Memory B cell (primary cell): ENCODE results near the gene BOK.
"Not testable (repeated sequence)": the region's sequence is repeated elsewhere in the genome, so short reads cannot be mapped to it uniquely, and the experiment has no call there.

Experiments used
- ATAC-seq: fragments of 150-1000 bp; cut with Tn5 transposase; 2 replicates; pipeline ENCODE4 v1.10.0; 2021; ENCODE audit warnings: low read depth, mild to moderate bottlenecking, moderate library complexity
- DNase-seq, 2 donors: peaks; one replicate each; pipeline ENCODE4 v3.0.0; 2022; ENCODE audit warnings: low spot score in 2 of 2
- H3K27ac Mint-ChIP-seq: one replicate; pipeline ENCODE4 v1.8.0; 2022; ENCODE audit warnings: mild to moderate bottlenecking, moderate library complexity, mixed read lengths
- H3K27me3 Mint-ChIP-seq: one replicate; pipeline ENCODE4 v1.8.0; 2022; ENCODE audit warnings: mixed read lengths
- H3K36me3 Mint-ChIP-seq: one replicate; pipeline ENCODE4 v1.8.0; 2022; ENCODE audit warnings: mild to moderate bottlenecking, mixed read lengths
- H3K4me1 Mint-ChIP-seq: one replicate; pipeline ENCODE4 v1.8.0; 2022; ENCODE audit warnings: mixed read lengths
- H3K4me3 Mint-ChIP-seq: one replicate; pipeline ENCODE4 v1.8.0; 2022; ENCODE audit warnings: mild to moderate bottlenecking, moderate library complexity, mixed read lengths
- H3K9me3 Mint-ChIP-seq: one replicate; pipeline ENCODE4 v1.8.0; 2022; ENCODE audit warnings: mixed read lengths

Gene BOK

DNA sequence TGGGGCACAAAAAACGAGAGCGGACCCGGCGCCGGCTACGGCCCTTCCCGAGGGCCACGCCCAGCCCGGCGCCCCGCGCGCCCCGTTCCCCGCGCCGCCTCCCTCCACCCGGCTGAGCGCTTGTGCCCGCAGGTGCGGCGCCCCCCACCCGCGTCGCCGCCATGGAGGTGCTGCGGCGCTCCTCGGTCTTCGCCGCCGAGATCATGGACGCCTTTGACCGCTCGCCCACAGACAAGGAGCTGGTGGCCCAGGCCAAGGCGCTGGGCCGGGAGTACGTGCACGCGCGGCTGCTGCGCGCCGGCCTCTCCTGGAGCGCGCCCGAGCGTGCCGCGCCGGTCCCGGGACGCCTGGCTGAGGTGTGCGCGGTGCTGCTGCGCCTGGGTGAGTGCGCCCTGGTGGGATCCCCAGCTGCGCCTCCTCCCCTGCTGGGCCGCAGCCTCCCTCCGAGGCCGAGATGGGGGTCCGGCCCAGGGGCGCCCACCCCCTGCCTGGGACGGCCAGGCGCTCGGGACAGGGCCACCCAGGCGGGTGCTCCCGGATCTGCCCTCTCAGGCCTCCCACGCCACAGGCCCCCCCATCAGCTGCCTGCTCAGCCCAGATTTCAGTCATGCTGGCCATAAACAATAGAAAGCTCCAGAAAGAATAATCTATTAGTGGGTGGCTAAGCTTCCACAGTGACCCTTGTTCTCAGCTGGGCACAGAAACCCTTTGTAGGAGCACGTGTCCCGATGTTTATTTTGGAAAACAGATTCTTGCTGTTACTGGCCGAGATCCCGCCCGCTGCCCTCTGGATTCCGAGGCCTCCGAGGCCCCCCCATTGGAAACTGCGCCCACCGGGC is 997 bp downstream of the BOK start:
- DNase-seq, result no peak
- Mint-ChIP-seq H3K27me3 (peaks cover 18% of the 10 kb centered on the region), H3K4me1 (peaks cover 2% of the 10 kb centered on the region), H3K9me3 (peaks cover 3% of the 10 kb centered on the region), H3K27ac (no peak overlapping the region), H3K36me3 (peaks cover 3% of the 10 kb centered on the region), H3K4me3 (peak overlapping the region; percentile 66)
- peak; percentile 41 for ATAC-seq

DNA sequence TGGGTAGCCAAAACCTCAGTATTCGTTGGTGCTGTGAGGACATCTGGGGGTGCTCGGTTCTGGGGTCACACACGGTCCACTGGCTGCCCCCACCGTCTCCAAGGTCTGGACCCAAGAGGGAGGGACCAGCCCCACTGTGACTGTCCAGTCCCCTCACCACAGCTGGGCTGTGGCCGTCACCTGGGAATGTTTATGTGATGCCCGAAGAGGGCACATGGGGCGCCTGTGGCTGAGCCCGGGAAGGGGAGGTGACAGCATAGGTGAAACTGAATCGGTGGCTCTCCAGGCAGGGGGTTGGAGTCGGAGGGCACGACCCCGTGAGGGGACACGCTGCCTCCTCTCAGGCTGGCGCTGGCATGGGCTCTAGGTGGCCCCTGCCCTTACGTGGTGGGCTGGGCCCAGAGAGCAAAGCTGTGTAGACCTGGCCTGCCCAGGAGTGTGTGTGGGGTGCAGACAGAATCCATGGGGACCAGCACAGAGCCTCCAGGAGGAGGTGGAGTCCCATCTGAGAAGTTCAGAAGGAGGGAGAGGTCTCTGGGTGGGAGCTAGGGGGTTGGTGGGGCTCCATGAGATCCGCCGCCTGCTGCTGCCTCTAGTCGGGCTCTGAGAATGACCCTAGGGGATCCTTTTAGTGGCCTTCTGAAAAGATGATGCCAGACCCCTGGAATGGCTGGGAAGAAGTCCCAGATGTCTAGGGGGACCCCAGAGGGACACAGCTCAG is 1.8 kb downstream of the BOK start:
- peaks cover 3% of the 10 kb centered on the region for H3K36me3 Mint-ChIP-seq
- H3K9me3 Mint-ChIP-seq, result peaks cover 3% of the 10 kb centered on the region
- ATAC-seq (no peak), DNase-seq (no peak)
- peak overlapping the region; percentile 66 for H3K4me3 Mint-ChIP-seq
- H3K4me1 Mint-ChIP-seq, result peaks cover 3% of the 10 kb centered on the region
- H3K27ac Mint-ChIP-seq, result no peak overlapping the region
- H3K27me3 Mint-ChIP-seq, result peaks cover 18% of the 10 kb centered on the region

DNA sequence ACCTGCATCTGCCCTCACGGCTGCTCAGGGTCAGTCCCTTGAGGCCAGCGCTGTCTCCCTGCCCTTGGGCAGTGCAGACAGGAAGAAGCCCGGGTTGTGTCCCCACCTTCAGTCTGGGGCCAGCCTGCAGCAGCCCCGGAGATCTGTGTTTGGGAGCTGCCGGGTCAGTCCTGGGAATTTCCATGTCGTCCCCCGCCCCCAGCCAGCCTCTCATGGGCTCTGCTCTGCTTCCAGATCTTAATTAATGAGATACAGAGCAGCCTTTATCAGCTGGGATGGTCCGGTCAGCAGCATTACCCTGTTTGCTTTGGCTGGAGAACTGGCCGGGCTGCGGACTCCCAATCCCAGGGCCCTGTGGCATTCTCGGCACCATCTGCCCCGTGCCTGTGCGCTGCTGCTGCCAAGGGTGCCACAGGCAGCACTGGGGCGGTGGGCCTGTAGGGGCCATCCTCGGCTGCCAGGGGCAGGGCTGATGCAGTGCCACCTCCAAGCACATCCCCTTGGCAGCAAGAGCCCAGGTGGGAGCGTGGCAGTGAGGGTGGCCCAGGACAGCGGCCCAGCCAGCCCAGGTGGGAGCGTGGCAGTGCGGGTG is 2.4 kb downstream of the BOK start:
- H3K4me3 Mint-ChIP-seq, result no peak overlapping the region
- H3K27ac Mint-ChIP-seq, result no peak overlapping the region
- ATAC-seq (no peak), DNase-seq (no peak)
- peaks cover 17% of the 10 kb centered on the region for H3K27me3 Mint-ChIP-seq
- peaks cover 5% of the 10 kb centered on the region for H3K4me1 Mint-ChIP-seq
- peaks cover 1% of the 10 kb centered on the region for H3K9me3 Mint-ChIP-seq
- peaks cover 3% of the 10 kb centered on the region for H3K36me3 Mint-ChIP-seq

DNA sequence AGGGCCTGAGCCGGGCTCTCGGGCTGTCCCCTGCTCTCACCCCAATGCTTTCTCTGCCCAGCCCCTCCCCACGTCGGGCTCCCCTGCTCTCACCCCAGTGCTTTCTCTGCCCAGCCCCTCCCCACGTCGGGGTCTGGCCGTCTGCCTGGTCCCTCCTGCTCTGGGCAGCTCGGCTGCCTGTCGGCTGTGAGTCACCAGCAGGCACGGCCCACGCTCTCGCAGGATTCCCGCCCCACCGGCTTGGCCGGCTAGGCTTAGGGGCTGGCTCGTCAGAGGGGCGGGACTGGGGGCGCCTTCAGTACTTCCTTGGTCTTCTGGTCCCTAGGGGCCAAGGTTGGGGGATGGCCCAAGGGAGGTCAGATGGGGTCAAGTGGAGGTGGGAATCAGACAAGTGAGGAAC is 3.3 kb downstream of the BOK start:
- Mint-ChIP-seq H3K27me3 (peaks cover 17% of the 10 kb centered on the region), H3K4me3 (no peak overlapping the region), H3K9me3 (peaks cover 1% of the 10 kb centered on the region), H3K27ac (no peak overlapping the region), H3K4me1 (peaks cover 5% of the 10 kb centered on the region), H3K36me3 (peaks cover 3% of the 10 kb centered on the region)
- ATAC-seq (no peak), DNase-seq (no peak)

DNA sequence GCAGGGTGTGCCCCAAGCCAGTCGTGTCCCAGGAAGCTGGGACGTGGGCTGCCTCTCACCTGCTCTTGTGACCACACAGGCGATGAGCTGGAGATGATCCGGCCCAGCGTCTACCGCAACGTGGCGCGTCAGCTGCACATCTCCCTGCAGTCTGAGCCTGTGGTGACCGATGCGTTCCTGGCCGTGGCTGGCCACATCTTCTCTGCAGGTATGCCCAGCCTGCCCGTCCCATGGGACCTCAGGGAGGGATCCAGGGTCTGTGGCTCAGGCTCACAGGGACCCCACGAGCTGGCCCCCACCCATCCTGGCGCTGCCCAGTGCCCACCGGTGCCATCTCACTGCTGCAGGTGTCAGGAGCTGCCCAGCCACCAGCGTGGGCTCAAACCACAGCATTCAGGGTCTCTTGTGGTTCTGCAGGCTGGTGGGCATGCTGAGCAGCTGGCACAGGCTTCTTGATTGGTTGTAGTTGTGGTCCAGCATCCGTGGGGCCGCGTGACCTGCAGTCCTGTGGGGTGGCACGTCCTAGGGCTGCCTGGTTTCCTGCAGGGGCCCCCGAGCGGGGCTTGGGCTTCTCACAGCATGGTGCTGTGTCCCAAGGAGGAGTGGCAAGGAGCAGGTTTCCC is 3.8 kb downstream of the BOK start:
- no peak for ATAC-seq

DNA sequence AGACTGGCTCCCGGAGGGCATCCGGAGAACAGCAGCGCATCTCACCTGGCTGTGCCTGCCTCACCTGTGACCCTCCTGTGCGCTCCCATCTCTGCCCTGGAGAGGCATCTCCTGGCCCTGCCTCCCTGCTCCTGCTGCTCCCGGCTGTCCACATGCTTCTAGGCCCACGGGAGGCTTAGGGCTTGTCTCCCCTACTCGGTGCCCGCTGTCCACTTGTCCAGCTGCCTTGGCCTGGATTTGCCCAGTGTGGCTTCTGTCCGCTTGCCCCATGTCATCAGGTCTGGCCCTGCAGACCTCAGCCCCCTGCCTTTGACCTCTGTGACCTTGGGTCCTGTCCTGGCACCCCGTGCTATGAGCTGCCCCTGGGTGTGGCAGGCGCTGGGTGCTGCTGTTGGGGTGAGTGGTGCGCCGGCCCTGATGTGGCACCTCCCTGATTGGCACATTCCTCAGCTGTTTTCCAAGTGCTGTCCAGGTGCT is 4.5 kb downstream of the BOK start:
- DNase-seq, result no peak

More for the DNA sequence above, 3.8 kb downstream of the BOK start:
- Mint-ChIP-seq H3K4me3 (no peak overlapping the region), H3K36me3 (peaks cover 3% of the 10 kb centered on the region), H3K27me3 (peaks cover 17% of the 10 kb centered on the region), H3K9me3 (no peaks in the 10 kb centered on the region), H3K4me1 (peaks cover 5% of the 10 kb centered on the region), H3K27ac (no peak overlapping the region)
- DNase-seq, result no peak

DNA sequence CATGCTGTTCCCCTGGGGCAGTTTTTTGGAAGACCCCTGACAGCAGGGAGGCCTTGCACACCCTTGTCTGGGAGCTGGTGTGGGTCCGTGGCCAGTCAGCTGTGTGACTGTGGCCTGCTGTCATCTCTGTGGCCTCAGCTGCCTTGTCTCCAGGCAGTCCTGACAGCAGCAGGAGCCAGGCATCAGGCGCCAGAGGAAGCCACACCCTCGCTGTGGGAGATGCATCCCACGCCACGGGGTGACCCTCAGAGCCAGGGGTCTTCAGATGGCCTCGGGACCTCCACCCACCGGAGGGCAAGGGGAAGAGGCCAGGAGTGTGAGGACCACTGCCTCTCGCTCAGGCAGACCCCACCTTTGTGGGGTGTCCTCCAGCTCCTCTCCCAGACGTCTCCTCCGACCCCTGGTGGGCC is 5.0 kb downstream of the BOK start:
- Mint-ChIP-seq H3K36me3 (no peaks in the 10 kb centered on the region), H3K27me3 (peaks cover 9% of the 10 kb centered on the region), H3K27ac (no peak overlapping the region), H3K9me3 (no peaks in the 10 kb centered on the region), H3K4me3 (no peak overlapping the region), H3K4me1 (peaks cover 5% of the 10 kb centered on the region)
- DNase-seq (no peak), ATAC-seq (no peak)

More for the DNA sequence above, 4.5 kb downstream of the BOK start:
- H3K27me3 Mint-ChIP-seq, result peaks cover 11% of the 10 kb centered on the region
- H3K36me3 Mint-ChIP-seq, result no peaks in the 10 kb centered on the region
- no peak for ATAC-seq
- H3K4me3 Mint-ChIP-seq, result no peak overlapping the region
- no peaks in the 10 kb centered on the region for H3K9me3 Mint-ChIP-seq
- peaks cover 5% of the 10 kb centered on the region for H3K4me1 Mint-ChIP-seq
- H3K27ac Mint-ChIP-seq, result no peak overlapping the region

DNA sequence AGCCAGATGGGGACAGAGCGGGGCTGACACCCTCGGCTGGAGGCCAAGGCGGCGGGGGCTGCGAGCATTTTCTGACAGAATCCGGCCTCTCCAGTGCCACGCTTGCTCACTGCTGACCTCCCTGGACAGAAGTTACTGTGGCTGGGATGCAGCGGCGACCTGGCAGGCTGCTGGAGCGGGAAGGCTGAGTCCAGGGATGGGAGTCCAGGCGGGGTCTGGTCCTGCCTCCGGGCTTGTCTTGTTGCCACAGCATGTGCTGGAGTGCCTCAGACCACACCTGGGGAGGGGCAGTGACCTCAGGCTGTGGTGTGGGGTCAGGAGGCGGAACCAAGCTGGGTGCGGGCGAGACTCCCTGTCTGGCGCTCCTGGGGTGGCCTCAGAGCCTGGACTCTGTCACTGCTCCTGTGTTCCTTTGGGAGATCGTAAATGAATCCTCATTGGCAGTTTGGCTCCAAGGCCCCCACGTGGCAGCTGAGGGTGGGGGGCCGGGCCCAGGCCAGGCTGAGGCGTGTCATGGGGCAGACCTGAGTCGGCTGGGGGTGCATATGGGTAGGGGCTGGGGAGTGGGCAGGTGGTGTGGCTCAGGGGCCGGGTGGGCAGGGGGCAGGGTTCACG is 5.5 kb downstream of the BOK start:
- no peak overlapping the region for H3K4me3 Mint-ChIP-seq
- no peak for DNase-seq
- no peak overlapping the region for H3K27ac Mint-ChIP-seq
- H3K27me3 Mint-ChIP-seq, result peaks cover 9% of the 10 kb centered on the region
- ATAC-seq, result no peak
- H3K36me3 Mint-ChIP-seq, result no peaks in the 10 kb centered on the region
- peaks cover 5% of the 10 kb centered on the region for H3K4me1 Mint-ChIP-seq
- H3K9me3 Mint-ChIP-seq, result no peaks in the 10 kb centered on the region

DNA sequence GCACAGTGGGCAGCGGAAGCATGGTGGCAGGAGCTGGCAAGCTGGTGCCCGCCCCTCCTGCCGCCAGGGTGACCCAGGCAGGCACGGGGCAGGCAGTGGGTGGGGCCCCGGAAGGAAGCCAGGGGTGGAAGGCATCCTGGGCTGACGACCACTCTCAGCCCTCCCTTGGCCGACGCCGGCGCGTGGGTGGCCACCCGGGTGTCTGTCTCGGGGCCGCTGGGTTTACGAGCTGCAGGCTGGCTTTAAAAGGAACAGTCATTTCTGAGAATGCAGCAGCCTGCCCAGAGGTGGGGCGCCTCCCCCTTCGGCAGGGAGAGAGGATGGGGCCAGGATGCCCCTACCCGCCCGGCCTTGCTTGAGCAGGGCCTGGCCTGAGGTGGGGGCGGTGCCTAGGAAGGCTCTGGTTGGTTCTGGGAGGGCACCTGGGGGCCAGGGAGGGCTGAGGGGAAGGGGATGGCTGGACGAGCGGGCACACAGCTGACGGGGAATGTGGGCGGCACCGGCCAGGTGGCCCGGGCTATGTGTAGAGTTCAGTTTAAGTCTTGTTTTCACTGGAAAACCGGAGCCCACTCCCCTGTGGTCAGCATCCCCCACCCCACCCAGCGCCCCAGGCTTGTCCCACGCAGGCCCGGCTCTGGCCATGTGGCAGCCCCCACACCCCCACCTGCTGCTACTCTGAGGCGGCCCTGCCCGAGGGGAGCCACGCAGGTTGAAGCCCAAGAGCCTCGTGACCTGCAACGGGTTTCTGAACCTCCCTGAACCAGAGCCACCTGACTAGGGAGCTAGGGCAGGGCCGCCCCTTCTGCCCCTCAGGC is 6.3 kb downstream of the BOK start:
- no peak for DNase-seq
- peaks cover 4% of the 10 kb centered on the region for H3K36me3 Mint-ChIP-seq
- H3K4me1 Mint-ChIP-seq, result peaks cover 5% of the 10 kb centered on the region
- peak overlapping the region; percentile 8 for H3K4me3 Mint-ChIP-seq
- H3K27me3 Mint-ChIP-seq, result peaks cover 9% of the 10 kb centered on the region
- ATAC-seq, result peak; percentile 38
- no peaks in the 10 kb centered on the region for H3K9me3 Mint-ChIP-seq
- H3K27ac Mint-ChIP-seq, result no peak overlapping the region

DNA sequence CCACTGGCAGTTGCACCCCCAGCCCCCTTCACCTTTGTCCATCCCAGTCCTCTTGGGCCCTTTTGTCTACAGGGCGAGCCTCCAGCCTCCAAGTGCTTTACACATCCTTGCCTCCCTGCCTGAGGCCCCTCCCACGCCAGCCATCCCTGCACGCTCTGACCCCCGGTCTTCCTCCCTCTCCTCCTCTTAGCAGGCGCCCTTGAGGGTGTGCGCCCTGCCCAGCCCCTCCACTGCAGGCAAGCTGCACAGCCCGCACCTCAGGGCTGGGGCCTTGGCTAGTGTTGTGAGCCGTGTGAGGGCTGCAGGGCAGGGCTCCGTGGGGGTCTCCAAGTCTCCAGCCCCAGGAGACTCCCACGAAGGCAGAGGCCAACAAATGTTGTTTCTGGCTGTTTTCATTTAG is 6.9 kb downstream of the BOK start:
- Mint-ChIP-seq H3K4me1 (peaks cover 3% of the 10 kb centered on the region), H3K27me3 (peaks cover 7% of the 10 kb centered on the region), H3K27ac (no peak overlapping the region), H3K9me3 (no peaks in the 10 kb centered on the region), H3K4me3 (no peak overlapping the region), H3K36me3 (peaks cover 6% of the 10 kb centered on the region)
- no peak for ATAC-seq
- DNase-seq, result no peak

DNA sequence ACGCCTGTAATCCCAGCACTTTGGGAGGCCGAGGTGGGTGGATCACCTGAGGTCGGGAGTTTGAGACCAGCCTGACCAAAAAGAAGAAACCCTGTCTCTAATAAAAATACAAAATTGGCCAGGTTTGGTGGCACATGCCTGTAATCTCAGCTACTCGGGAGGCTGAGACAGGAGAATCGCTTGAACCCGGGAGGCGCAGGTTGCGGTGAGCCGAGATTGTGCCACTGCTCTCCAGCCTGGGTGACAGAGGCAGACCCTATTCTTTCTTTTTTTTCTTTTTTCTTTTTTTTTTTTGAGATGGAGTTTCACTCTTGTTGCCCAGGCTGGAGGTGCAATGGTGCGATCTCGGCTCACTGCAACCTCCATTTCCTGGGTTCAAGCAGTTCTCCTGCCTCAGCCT is 7.5 kb downstream of the BOK start:
- not testable (repeated sequence) for H3K4me1 Mint-ChIP-seq, DNase-seq, H3K27me3 Mint-ChIP-seq, H3K27ac Mint-ChIP-seq, H3K36me3 Mint-ChIP-seq, ATAC-seq, H3K9me3 Mint-ChIP-seq, H3K4me3 Mint-ChIP-seq

DNA sequence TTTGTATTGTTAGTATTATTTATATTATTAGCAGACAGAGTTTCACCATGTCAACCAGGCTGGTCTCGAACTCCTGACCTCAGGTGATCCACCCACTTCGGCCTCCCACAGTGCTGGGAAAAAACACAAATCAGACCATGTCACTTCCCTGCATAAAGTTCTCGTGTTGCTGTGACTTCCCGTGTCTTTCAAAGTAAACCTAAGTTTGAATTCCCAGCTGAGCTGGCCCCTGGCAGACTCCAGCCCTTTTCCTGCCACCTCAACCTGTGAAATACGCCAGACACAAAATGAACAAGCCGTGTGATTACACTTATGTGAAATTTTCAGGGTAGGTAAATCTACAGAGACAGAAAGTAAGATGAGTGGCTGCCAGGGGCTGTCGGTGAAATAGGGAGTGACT is 7.9 kb downstream of the BOK start:
- Mint-ChIP-seq H3K4me1 (peaks cover 3% of the 10 kb centered on the region), H3K9me3 (no peaks in the 10 kb centered on the region), H3K27me3 (peaks cover 4% of the 10 kb centered on the region), H3K27ac (no peak overlapping the region), H3K36me3 (peaks cover 6% of the 10 kb centered on the region), H3K4me3 (no peak overlapping the region)
- DNase-seq (no peak), ATAC-seq (no peak)

DNA sequence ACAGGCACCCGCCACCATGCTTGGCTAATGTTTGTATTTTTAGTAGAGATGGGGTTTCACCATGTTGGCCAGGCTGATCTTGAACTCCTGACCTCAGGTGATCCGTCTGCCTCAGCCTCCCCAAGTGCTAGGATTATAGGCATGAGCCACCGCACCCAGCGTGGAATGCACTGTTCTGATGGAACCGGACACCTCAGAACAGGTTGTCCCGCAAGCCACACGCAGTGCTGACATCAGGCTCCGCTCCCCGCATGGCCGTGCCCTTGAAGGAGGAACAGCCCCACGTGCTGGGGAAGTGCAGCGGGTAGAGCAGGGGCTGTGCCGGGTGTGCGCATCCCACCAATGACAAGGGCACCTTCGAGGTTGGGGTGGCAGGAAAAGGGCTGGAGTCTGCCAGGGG is 8.7 kb downstream of the BOK start:
- H3K27me3 Mint-ChIP-seq, H3K27ac Mint-ChIP-seq, ATAC-seq, H3K4me3 Mint-ChIP-seq, H3K36me3 Mint-ChIP-seq, H3K9me3 Mint-ChIP-seq, H3K4me1 Mint-ChIP-seq, DNase-seq: not testable (repeated sequence)
